T-helper 1 cell treated with Interleukin-12 subunit alpha and Interleukin-12 subunit beta and Interleukin-4 antibody, amounts not matched to agents 30 μg/mL and 1 μg/mL, for 36 hours (primary cell): ENCODE results near the gene ABCD3.

Source experiments
- H3K27ac Mint-ChIP-seq: one replicate; pipeline ENCODE4 v1.8.0; 2021; ENCODE audit warnings: mild to moderate bottlenecking, mixed read lengths
- H3K27me3 Mint-ChIP-seq: one replicate; pipeline ENCODE4 v1.8.0; 2021; ENCODE audit warnings: low read depth, mixed read lengths
- H3K36me3 Mint-ChIP-seq: one replicate; pipeline ENCODE4 v1.8.0; 2021; ENCODE audit warnings: low read depth, mixed read lengths
- H3K4me1 Mint-ChIP-seq: one replicate; pipeline ENCODE4 v1.8.0; 2021; ENCODE audit warnings: low read depth, mixed read lengths
- H3K4me3 Mint-ChIP-seq: one replicate; pipeline ENCODE4 v1.8.0; 2021; ENCODE audit warnings: mild to moderate bottlenecking, moderate library complexity, mixed read lengths
- H3K9me3 Mint-ChIP-seq: one replicate; pipeline ENCODE4 v1.8.0; 2021; ENCODE audit warnings: mixed read lengths

ABCD3 gene

GRCh38 chr1:94535879-94536278 is 117.7 kb downstream of the ABCD3 start:
- no peaks in the 10 kb centered on the region for H3K9me3 Mint-ChIP-seq
- no peak overlapping the region for H3K4me3 Mint-ChIP-seq
- H3K27me3 Mint-ChIP-seq = peaks cover 37% of the 10 kb centered on the region
- H3K27ac Mint-ChIP-seq = no peak overlapping the region
- no peaks in the 10 kb centered on the region for H3K36me3 Mint-ChIP-seq
- peaks cover 1% of the 10 kb centered on the region for H3K4me1 Mint-ChIP-seq

GRCh38 chr1:94537254-94537653 is 119.1 kb downstream of the ABCD3 start:
- peaks cover 45% of the 10 kb centered on the region for H3K27me3 Mint-ChIP-seq
- H3K4me3 Mint-ChIP-seq = no peak overlapping the region

GRCh38 chr1:94538243-94538827 is 120.1 kb downstream of the ABCD3 start:
- Mint-ChIP-seq H3K9me3 (no peaks in the 10 kb centered on the region), H3K4me3 (no peak overlapping the region), H3K27ac (no peak overlapping the region), H3K36me3 (no peaks in the 10 kb centered on the region), H3K27me3 (peaks cover 56% of the 10 kb centered on the region), H3K4me1 (peaks cover 12% of the 10 kb centered on the region)

More at GRCh38 chr1:94537254-94537653, 119.1 kb downstream of the ABCD3 start:
- Mint-ChIP-seq H3K27ac (no peak overlapping the region), H3K4me1 (peaks cover 6% of the 10 kb centered on the region), H3K9me3 (no peaks in the 10 kb centered on the region), H3K36me3 (no peaks in the 10 kb centered on the region)

- H3K9me3 Mint-ChIP-seq = no peaks in the 10 kb centered on the region
- H3K27ac Mint-ChIP-seq = no peak overlapping the region
- H3K36me3 Mint-ChIP-seq = no peaks in the 10 kb centered on the region
- H3K27me3 Mint-ChIP-seq = peaks cover 68% of the 10 kb centered on the region
- no peak overlapping the region for H3K4me3 Mint-ChIP-seq
- peaks cover 12% of the 10 kb centered on the region for H3K4me1 Mint-ChIP-seq
Measured at GRCh38 chr1:94539496-94539895, 121.3 kb downstream of the ABCD3 start.

GRCh38 chr1:94540440-94541245 is 122.5 kb downstream of the ABCD3 start:
- Mint-ChIP-seq H3K4me1 (peaks cover 12% of the 10 kb centered on the region), H3K27ac (no peak overlapping the region), H3K4me3 (peak overlapping the region; percentile 62), H3K9me3 (no peaks in the 10 kb centered on the region), H3K36me3 (no peaks in the 10 kb centered on the region), H3K27me3 (peaks cover 76% of the 10 kb centered on the region)

GRCh38 chr1:94541246-94542087 is 123.3 kb downstream of the ABCD3 start, which contains the start of gene F3:
Gene F3, minus strand, starts transcription at chr1:94541759. Its CDS starts 123 bp downstream, at chr1:94541636.
- H3K9me3 Mint-ChIP-seq = no peaks in the 10 kb centered on the region
- peak within 1 kb of the TSS; percentile 83 for H3K4me3 Mint-ChIP-seq
- H3K27me3 Mint-ChIP-seq = peaks cover 74% of the 10 kb centered on the region
- no peaks in the 10 kb centered on the region for H3K36me3 Mint-ChIP-seq
- peaks cover 12% of the 10 kb centered on the region for H3K4me1 Mint-ChIP-seq
- H3K27ac Mint-ChIP-seq = peak within 1 kb of the TSS; percentile 45

- H3K27ac Mint-ChIP-seq = peak overlapping the region; percentile 45
- H3K4me3 Mint-ChIP-seq = peak overlapping the region; percentile 83
- H3K4me1 Mint-ChIP-seq = peaks cover 12% of the 10 kb centered on the region
- H3K9me3 Mint-ChIP-seq = no peaks in the 10 kb centered on the region
- peaks cover 75% of the 10 kb centered on the region for H3K27me3 Mint-ChIP-seq
- no peaks in the 10 kb centered on the region for H3K36me3 Mint-ChIP-seq
Measured at GRCh38 chr1:94542088-94542870, 124.1 kb downstream of the ABCD3 start.

GRCh38 chr1:94543001-94543400 is 124.8 kb downstream of the ABCD3 start:
- Mint-ChIP-seq H3K36me3 (no peaks in the 10 kb centered on the region), H3K4me3 (peak overlapping the region; percentile 83), H3K9me3 (no peaks in the 10 kb centered on the region), H3K27me3 (peaks cover 76% of the 10 kb centered on the region), H3K27ac (no peak overlapping the region), H3K4me1 (peaks cover 12% of the 10 kb centered on the region)

- Mint-ChIP-seq H3K4me1 (peaks cover 12% of the 10 kb centered on the region), H3K4me3 (no peak overlapping the region), H3K27ac (no peak overlapping the region), H3K27me3 (peaks cover 76% of the 10 kb centered on the region), H3K9me3 (no peaks in the 10 kb centered on the region), H3K36me3 (no peaks in the 10 kb centered on the region)
Measured at GRCh38 chr1:94543893-94544635, 125.9 kb downstream of the ABCD3 start.

GRCh38 chr1:94544706-94545490 is 126.7 kb downstream of the ABCD3 start:
- peaks cover 71% of the 10 kb centered on the region for H3K27me3 Mint-ChIP-seq
- no peak overlapping the region for H3K27ac Mint-ChIP-seq
- no peaks in the 10 kb centered on the region for H3K9me3 Mint-ChIP-seq
- H3K4me1 Mint-ChIP-seq = peaks cover 12% of the 10 kb centered on the region
- no peak overlapping the region for H3K4me3 Mint-ChIP-seq
- no peaks in the 10 kb centered on the region for H3K36me3 Mint-ChIP-seq

- Mint-ChIP-seq H3K27me3 (peaks cover 37% of the 10 kb centered on the region), H3K36me3 (no peaks in the 10 kb centered on the region), H3K4me3 (no peak overlapping the region), H3K9me3 (no peaks in the 10 kb centered on the region), H3K4me1 (no peaks in the 10 kb centered on the region), H3K27ac (no peak overlapping the region)
Measured at GRCh38 chr1:94549706-94550105, 131.5 kb downstream of the ABCD3 start.

- no peaks in the 10 kb centered on the region for H3K36me3 Mint-ChIP-seq
- no peaks in the 10 kb centered on the region for H3K4me1 Mint-ChIP-seq
- H3K9me3 Mint-ChIP-seq = no peaks in the 10 kb centered on the region
- no peak overlapping the region for H3K27ac Mint-ChIP-seq
- peaks cover 35% of the 10 kb centered on the region for H3K27me3 Mint-ChIP-seq
- no peak overlapping the region for H3K4me3 Mint-ChIP-seq
Measured at GRCh38 chr1:94550396-94550795, 132.2 kb downstream of the ABCD3 start.

GRCh38 chr1:94550800-94551241 is 132.6 kb downstream of the ABCD3 start:
- H3K4me3 Mint-ChIP-seq = no peak overlapping the region
- no peak overlapping the region for H3K27ac Mint-ChIP-seq
- peaks cover 35% of the 10 kb centered on the region for H3K27me3 Mint-ChIP-seq
- H3K36me3 Mint-ChIP-seq = no peaks in the 10 kb centered on the region
- no peaks in the 10 kb centered on the region for H3K9me3 Mint-ChIP-seq
- no peaks in the 10 kb centered on the region for H3K4me1 Mint-ChIP-seq
